Stimulated activated naive CD8-positive, alpha-beta T cell treated with anti-CD3 and anti-CD28 coated beads, Interleukin-15, amount 100 ng/mL, for 72 hours (primary cell): ENCODE measurements around the gene TOB1.
A peak's percentile ranks its signal among the peaks of the same experiment; 100 is the strongest.

Experiments used
- ATAC-seq: fragments of 150-1000 bp; cut with Tn5 transposase; 2 replicates; pipeline ENCODE4 v1.10.0; 2021; ENCODE audit warnings: mild to moderate bottlenecking, moderate library complexity
- DNase-seq, 2 donors: peaks; one replicate each; pipeline ENCODE4 v3.0.0; 2021 to 2022
- H3K27ac Mint-ChIP-seq, 2 donors: one replicate each; pipeline ENCODE4 v1.8.0; 2022; ENCODE audit warnings: mild to moderate bottlenecking in 2 of 2, mixed read lengths in 2 of 2, moderate library complexity in 2 of 2
- H3K27me3 Mint-ChIP-seq: one replicate; pipeline ENCODE4 v1.8.0; 2022; ENCODE audit warnings: mixed read lengths
- H3K4me1 Mint-ChIP-seq: one replicate; pipeline ENCODE4 v1.8.0; 2022; ENCODE audit warnings: mild to moderate bottlenecking, mixed read lengths
- H3K4me3 Mint-ChIP-seq, 2 donors: one replicate each; pipeline ENCODE4 v1.8.0; 2022; ENCODE audit warnings: mild to moderate bottlenecking in 2 of 2, mixed read lengths in 2 of 2, moderate library complexity in 1 of 2
- H3K9me3 Mint-ChIP-seq, 2 donors: one replicate each; pipeline ENCODE4 v1.8.0; 2022; ENCODE audit warnings: mixed read lengths in 2 of 2

TOB1 gene

GRCh38 chr17:50835301-50836234, 30.6 kb downstream of the TOB1 start, which contains the start of gene WFIKKN2:
WFIKKN2 (plus strand) TSS chr17:50835586; CDS start chr17:50835938, 352 bp downstream.
- peaks cover 6% of the 10 kb centered on the region for H3K4me1 Mint-ChIP-seq
- no peak within 1 kb of the TSS for H3K4me3 Mint-ChIP-seq
- peaks cover 31% of the 10 kb centered on the region for H3K27me3 Mint-ChIP-seq
- ATAC-seq (peak; percentile 29), DNase-seq (no peak)
- no peaks in the 10 kb centered on the region for H3K9me3 Mint-ChIP-seq
- H3K27ac Mint-ChIP-seq: no peak within 1 kb of the TSS

GRCh38 chr17:50834429-50835300, 31.5 kb downstream of the TOB1 start:
- no peak overlapping the region for H3K4me3 Mint-ChIP-seq
- H3K4me1 Mint-ChIP-seq: peaks cover 6% of the 10 kb centered on the region
- peaks cover 37% of the 10 kb centered on the region for H3K27me3 Mint-ChIP-seq
- ATAC-seq (no peak), DNase-seq (no peak)
- H3K9me3 Mint-ChIP-seq: no peaks in the 10 kb centered on the region
- no peak overlapping the region for H3K27ac Mint-ChIP-seq

DNA sequence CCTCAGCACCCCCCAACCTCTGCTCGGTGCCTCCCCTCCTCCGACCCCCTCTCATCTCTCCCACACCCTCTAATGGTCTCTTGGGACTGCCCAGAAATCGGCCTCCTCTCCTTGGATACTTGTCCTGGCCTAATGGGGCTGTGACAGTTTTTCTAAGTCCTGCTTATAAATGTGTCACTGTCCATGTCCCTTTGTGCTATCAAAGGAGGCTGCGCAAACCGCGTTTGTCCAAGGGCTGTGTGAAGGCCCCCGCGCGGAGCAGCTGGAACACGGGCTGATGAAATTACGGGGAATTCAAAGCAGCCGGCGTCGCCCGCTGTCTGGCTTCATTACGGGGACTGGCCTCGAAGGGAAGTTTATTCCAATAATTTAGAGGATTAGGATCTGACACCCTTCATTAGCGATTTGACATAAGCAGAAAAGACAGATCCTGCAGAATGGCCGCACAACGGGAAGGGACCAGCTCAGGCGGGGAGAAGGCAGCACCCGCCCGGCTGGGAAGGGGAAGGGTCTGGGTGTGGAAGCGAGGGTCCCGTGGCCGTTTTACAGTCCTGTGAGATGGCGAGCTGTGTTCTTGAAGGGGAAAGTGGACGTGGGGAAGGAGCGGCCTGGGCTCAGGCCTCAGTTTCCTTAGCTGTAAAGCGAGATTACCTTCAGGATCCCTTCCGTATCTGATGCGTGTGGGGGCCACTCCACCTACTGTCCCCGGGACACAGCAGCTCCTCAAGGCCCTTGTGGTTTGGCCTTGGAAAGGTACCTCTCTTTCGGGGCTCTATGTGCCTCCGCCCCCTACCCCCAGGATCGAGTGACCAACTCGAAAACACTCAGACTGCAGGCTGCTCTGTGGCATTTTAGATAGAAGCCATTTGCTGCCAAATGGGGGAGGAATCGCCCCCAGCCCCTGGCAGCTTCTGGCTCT, 32.4 kb downstream of the TOB1 start:
- peaks cover 6% of the 10 kb centered on the region for H3K4me1 Mint-ChIP-seq
- peaks cover 37% of the 10 kb centered on the region for H3K27me3 Mint-ChIP-seq
- H3K4me3 Mint-ChIP-seq: no peak overlapping the region
- H3K27ac Mint-ChIP-seq: no peak overlapping the region
- no peaks in the 10 kb centered on the region for H3K9me3 Mint-ChIP-seq
- DNase-seq (no peak), ATAC-seq (no peak)

- Mint-ChIP-seq H3K4me3 (no peak overlapping the region), H3K4me1 (peaks cover 6% of the 10 kb centered on the region), H3K9me3 (no peaks in the 10 kb centered on the region), H3K27me3 (peaks cover 37% of the 10 kb centered on the region), H3K27ac (no peak overlapping the region)
- DNase-seq (no peak), ATAC-seq (no peak)
Observed at GRCh38 chr17:50832864-50833381, 33.2 kb downstream of the TOB1 start.

- Mint-ChIP-seq H3K27me3 (peaks cover 37% of the 10 kb centered on the region), H3K4me1 (peaks cover 6% of the 10 kb centered on the region), H3K9me3 (no peaks in the 10 kb centered on the region), H3K4me3 (no peak overlapping the region), H3K27ac (no peak overlapping the region)
- ATAC-seq (no peak), DNase-seq (no peak)
Observed at GRCh38 chr17:50832267-50832863, 33.8 kb downstream of the TOB1 start.

DNA sequence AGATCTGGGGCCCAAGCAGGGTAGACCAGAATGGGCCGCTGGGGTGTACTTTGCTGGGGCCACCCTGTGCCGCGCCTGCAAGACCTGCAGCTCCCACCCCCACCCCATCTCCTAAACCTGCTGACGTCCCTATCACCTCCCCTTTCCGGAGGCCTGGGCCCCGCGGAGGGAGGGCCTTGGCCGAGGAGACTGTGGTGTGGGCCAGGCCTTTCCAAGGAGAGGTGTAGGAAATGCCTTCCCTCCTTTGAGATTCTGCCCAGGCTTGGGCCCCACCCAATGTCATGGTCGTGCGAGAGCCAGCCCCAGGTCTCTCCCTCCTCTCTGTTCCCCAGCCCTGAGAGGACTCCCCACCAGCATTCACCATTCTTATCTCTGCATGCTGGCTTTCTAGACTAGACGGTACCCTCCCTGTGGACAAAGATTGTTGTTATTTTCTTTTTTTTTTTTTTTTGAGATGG, 34.7 kb downstream of the TOB1 start:
- peak overlapping the region in 1 of 2 donors; percentile 65 for H3K27ac Mint-ChIP-seq
- no peak for DNase-seq

DNA sequence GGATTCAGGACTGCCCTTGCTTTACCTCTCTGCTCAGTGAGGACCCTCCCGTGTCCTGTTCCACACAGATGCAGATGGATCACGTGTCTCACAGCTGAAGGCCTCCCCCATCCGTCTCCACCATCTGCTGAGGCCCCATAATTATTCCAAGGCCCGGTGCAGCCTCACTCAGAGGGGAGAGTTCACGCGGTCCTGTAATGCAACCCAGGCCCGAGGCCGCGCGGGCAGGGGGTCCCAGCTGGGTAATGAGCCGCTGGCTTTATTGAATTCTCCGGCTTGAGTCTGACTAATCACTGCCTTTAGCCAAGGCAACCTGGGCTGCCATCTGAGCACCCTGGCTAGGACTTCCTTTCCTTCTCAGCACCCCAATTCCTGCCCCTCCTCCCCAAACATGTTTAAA, 35.2 kb downstream of the TOB1 start:
- no peak overlapping the region for H3K27ac Mint-ChIP-seq

More for the DNA sequence above, 34.7 kb downstream of the TOB1 start:
- peaks cover 37% of the 10 kb centered on the region for H3K27me3 Mint-ChIP-seq
- ATAC-seq: no peak
- H3K4me3 Mint-ChIP-seq: no peak overlapping the region
- H3K9me3 Mint-ChIP-seq: no peaks in the 10 kb centered on the region
- peaks cover 6% of the 10 kb centered on the region for H3K4me1 Mint-ChIP-seq

GRCh38 chr17:50830352-50830751, 35.8 kb downstream of the TOB1 start:
- ATAC-seq (no peak), DNase-seq (no peak)
- no peaks in the 10 kb centered on the region for H3K9me3 Mint-ChIP-seq
- H3K4me3 Mint-ChIP-seq: no peak overlapping the region
- H3K4me1 Mint-ChIP-seq: peaks cover 2% of the 10 kb centered on the region
- peaks cover 30% of the 10 kb centered on the region for H3K27me3 Mint-ChIP-seq
- H3K27ac Mint-ChIP-seq: no peak overlapping the region

More for the DNA sequence above, 35.2 kb downstream of the TOB1 start:
- DNase-seq (no peak), ATAC-seq (no peak)
- Mint-ChIP-seq H3K27me3 (peaks cover 37% of the 10 kb centered on the region), H3K9me3 (no peaks in the 10 kb centered on the region), H3K4me3 (no peak overlapping the region), H3K4me1 (peaks cover 6% of the 10 kb centered on the region)

- ATAC-seq (no peak), DNase-seq (no peak)
- Mint-ChIP-seq H3K4me3 (no peak overlapping the region), H3K27ac (peak overlapping the region in 1 of 2 donors; percentile 44), H3K27me3 (peaks cover 20% of the 10 kb centered on the region), H3K4me1 (no peaks in the 10 kb centered on the region), H3K9me3 (no peaks in the 10 kb centered on the region)
Observed at GRCh38 chr17:50829332-50829731, 36.8 kb downstream of the TOB1 start.

DNA sequence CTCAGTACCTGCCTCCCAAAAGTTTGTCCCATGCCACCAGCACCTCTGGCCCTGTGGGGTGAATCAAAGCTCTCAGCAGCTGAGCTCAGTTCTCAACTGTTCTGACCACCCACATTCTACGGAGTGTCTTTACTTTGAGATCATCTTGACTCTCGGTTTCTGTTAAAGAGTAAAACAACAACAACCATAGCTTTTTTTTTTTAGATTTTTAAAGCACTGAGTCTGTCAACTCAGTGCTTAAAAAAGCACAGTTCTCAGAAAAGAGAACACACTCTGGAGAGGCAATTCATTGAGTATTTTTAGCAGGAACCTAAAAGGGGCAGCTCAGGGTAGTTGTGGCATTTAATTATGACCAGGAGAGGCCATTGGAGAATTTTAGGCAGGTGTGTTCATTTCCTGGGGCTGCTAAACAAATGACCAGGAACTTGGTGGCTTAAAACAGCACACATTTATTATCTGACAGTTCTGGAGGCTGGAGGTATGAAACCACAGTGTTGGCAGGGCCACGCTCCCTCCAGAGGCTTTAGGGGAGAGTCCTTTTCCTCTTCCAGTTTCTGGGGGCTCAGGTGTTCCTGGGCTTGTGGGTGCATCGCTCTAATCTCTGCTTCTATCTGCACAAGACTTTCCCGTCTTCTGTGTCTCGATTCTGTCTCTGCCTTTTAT, 37.5 kb downstream of the TOB1 start:
- Mint-ChIP-seq H3K9me3 (peaks cover 4% of the 10 kb centered on the region in 2 donors), H3K4me3 (no peak overlapping the region), H3K27me3 (peaks cover 17% of the 10 kb centered on the region), H3K4me1 (no peaks in the 10 kb centered on the region), H3K27ac (no peak overlapping the region)
- ATAC-seq (no peak), DNase-seq (no peak)

- DNase-seq (no peak), ATAC-seq (no peak)
- Mint-ChIP-seq H3K4me1 (no peaks in the 10 kb centered on the region), H3K27ac (no peak overlapping the region), H3K4me3 (no peak overlapping the region), H3K9me3 (peaks cover 6 to 9% of the 10 kb centered on the region in 2 donors), H3K27me3 (peaks cover 2% of the 10 kb centered on the region)
Observed at GRCh38 chr17:50825188-50825587, 41.0 kb downstream of the TOB1 start.

- Mint-ChIP-seq H3K9me3 (peaks cover 6 to 9% of the 10 kb centered on the region in 2 donors), H3K4me3 (no peak overlapping the region), H3K4me1 (peaks cover under 1% of the 10 kb centered on the region), H3K27me3 (no peaks in the 10 kb centered on the region), H3K27ac (no peak overlapping the region)
- no peak for DNase-seq
- no peak for ATAC-seq
Observed at GRCh38 chr17:50824429-50824828, 41.7 kb downstream of the TOB1 start.

DNA sequence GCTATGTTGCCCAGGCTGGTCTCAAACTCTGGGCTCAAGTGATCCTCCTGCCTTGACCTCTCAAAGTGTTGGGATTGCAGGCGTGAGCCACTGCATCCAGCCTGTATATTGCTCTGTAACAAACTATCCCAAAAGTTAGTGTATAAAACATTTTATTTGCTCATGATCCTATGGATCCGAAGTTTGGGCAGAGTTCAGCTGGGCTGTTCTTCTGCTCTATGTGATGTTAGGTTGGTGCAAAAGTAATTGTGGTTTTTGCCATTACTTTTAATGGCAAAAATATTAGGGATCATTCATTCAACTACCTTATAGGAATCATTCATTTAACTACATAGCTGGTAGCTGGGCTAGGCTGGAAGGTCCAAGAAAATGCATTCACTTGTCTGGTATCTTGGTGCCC, 43.6 kb downstream of the TOB1 start:
- ATAC-seq: no peak
- peaks cover 9% of the 10 kb centered on the region for H3K4me1 Mint-ChIP-seq
- H3K4me3 Mint-ChIP-seq: no peak overlapping the region
- H3K9me3 Mint-ChIP-seq: peaks cover 6 to 9% of the 10 kb centered on the region in 2 donors
- H3K27ac Mint-ChIP-seq: no peak overlapping the region
- no peak for DNase-seq
- H3K27me3 Mint-ChIP-seq: no peaks in the 10 kb centered on the region

GRCh38 chr17:50820651-50821050, 45.5 kb downstream of the TOB1 start:
- DNase-seq (no peak), ATAC-seq (no peak)
- Mint-ChIP-seq H3K27me3 (peaks cover 8% of the 10 kb centered on the region), H3K4me3 (no peak overlapping the region), H3K27ac (no peak overlapping the region), H3K4me1 (peaks cover 9% of the 10 kb centered on the region), H3K9me3 (peaks cover 6 to 9% of the 10 kb centered on the region in 2 donors)
